Glutamatergic neuron (in vitro differentiated cells): ENCODE data around the gene DRAM1. TPM values are rescaled to one million over a fixed set of nuclear protein-coding genes. Genes with fewer than 3 reads are reported as not detected.
"Not testable (repeated sequence)": the region's sequence is repeated elsewhere in the genome, so short reads cannot be mapped to it uniquely, and the experiment has no call there.

Experiments used
- DNase-seq: peaks from one replicate; pipeline ENCODE4 v3.0.0; 2022
- H3K27ac Mint-ChIP-seq: one replicate; pipeline ENCODE4 v1.8.0; 2020; ENCODE audit warnings: mild to moderate bottlenecking, mixed read lengths, inconsistent platforms; ENCODE audit not compliant: unreplicated experiment
- H3K27me3 Mint-ChIP-seq: one replicate; pipeline ENCODE4 v1.8.0; 2020; ENCODE audit warnings: mild to moderate bottlenecking, moderate library complexity, mixed read lengths, inconsistent platforms; ENCODE audit not compliant: unreplicated experiment
- H3K36me3 Mint-ChIP-seq: one replicate; pipeline ENCODE4 v1.8.0; 2020; ENCODE audit warnings: mild to moderate bottlenecking, mixed read lengths, inconsistent platforms; ENCODE audit not compliant: unreplicated experiment
- H3K4me1 Mint-ChIP-seq: one replicate; pipeline ENCODE4 v1.8.0; 2020; ENCODE audit warnings: mild to moderate bottlenecking, low read depth, mixed read lengths, inconsistent platforms; ENCODE audit not compliant: unreplicated experiment
- H3K4me3 Mint-ChIP-seq: one replicate; pipeline ENCODE4 v1.8.0; 2020; ENCODE audit warnings: mild to moderate bottlenecking, mixed read lengths, inconsistent platforms; ENCODE audit not compliant: unreplicated experiment
- H3K9me3 Mint-ChIP-seq: one replicate; pipeline ENCODE4 v1.8.0; 2020; ENCODE audit warnings: mild to moderate bottlenecking, moderate library complexity, mixed read lengths, inconsistent platforms; ENCODE audit not compliant: unreplicated experiment
- total RNA-seq: library from RNA; stranded (reverse); fragmentation: NEBNext Ultra II Directional; extraction: Animal tissue kit (Norgen Biotek cat#: 25700); gene quantifications from one replicate; pipeline ENCODE4 v1.2.1, GENCODE V29; 2021; ENCODE audit not compliant: unreplicated experiment
- TF ChIP-seq, protein P1 (sequence below): fragments of 200-600 bp; sonication (generic); IDR thresholded peaks from one replicate; pipeline ENCODE4 v1.5.0; 2021; ENCODE audit not compliant: partially characterized antibody, unreplicated experiment

DRAM1 gene
- total RNA-seq, 1 donor from 2014 or later: 0.83 TPM

DNA sequence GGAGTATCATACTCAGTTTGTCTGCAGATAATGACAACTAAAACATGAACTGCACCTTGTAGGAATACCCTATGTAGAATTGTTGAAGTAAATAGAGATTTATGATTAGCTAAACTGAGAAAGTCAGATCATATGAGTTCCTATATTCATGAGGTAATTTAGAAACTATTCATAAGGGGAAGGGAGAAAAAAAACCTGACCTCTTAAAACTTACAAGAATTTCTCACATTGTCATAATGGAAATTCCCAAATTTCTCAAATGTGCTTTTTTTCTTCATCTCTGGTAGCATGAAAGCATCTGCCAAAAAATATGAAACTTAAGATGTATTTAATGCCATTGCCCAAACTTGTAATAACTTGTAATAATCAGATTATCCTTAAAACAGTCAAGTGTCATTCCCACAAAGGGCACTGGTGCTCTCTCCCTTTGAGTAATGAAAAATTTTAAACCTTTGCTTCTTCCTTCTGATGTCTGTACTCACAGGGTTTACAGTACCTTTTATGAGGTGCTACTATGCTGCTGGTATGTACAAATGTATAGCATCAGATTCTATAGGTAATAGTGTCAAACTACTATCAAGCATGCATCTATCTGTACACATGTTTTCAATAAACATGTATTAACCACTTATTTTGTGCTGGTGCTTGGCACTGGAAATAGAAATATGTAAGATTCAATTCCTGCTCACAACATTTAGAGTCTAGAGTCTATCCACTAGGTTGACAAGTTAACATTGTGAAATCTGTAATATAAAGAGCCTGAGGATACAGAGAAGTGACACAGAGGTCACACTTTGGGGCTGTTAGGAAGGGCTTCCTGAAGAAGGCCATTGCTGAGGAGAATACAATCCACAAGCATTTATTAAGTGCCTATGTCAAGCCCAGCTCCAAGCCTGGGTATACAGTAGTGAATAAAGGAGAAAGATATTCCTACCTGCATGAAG, 17.4 kb upstream of the DRAM1 start:
- H3K4me1 Mint-ChIP-seq: peaks cover 1% of the 10 kb centered on the region
- H3K27ac Mint-ChIP-seq: no peak overlapping the region
- no peaks in the 10 kb centered on the region for H3K36me3 Mint-ChIP-seq
- TF ChIP-seq, protein P1, sequence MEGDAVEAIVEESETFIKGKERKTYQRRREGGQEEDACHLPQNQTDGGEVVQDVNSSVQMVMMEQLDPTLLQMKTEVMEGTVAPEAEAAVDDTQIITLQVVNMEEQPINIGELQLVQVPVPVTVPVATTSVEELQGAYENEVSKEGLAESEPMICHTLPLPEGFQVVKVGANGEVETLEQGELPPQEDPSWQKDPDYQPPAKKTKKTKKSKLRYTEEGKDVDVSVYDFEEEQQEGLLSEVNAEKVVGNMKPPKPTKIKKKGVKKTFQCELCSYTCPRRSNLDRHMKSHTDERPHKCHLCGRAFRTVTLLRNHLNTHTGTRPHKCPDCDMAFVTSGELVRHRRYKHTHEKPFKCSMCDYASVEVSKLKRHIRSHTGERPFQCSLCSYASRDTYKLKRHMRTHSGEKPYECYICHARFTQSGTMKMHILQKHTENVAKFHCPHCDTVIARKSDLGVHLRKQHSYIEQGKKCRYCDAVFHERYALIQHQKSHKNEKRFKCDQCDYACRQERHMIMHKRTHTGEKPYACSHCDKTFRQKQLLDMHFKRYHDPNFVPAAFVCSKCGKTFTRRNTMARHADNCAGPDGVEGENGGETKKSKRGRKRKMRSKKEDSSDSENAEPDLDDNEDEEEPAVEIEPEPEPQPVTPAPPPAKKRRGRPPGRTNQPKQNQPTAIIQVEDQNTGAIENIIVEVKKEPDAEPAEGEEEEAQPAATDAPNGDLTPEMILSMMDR: no peak
- DNase-seq: no peak
- peaks cover 4% of the 10 kb centered on the region for H3K27me3 Mint-ChIP-seq
- no peaks in the 10 kb centered on the region for H3K9me3 Mint-ChIP-seq
- H3K4me3 Mint-ChIP-seq: no peak overlapping the region

DNA sequence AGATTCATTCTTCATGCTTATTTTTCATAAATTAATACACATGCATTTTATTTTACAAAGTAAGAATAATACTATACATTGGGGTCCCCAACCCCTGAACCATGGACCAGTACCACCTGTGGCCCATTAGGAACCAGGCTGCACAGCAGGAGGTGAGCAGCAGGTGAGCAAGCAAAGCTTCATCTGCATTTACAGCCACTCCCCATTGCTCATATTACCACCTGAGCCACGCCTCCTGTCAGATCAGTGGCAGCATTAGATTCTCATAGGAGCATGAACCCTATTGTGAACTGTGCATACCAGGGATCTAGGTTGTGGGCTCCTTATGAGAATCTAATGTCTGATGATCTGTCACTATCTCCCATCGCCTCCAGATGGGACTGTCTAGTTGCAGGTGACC, 15.7 kb upstream of the DRAM1 start:
- H3K4me3 Mint-ChIP-seq, H3K27me3 Mint-ChIP-seq, H3K9me3 Mint-ChIP-seq, H3K36me3 Mint-ChIP-seq, DNase-seq, H3K27ac Mint-ChIP-seq, H3K4me1 Mint-ChIP-seq: not testable (repeated sequence)

DNA sequence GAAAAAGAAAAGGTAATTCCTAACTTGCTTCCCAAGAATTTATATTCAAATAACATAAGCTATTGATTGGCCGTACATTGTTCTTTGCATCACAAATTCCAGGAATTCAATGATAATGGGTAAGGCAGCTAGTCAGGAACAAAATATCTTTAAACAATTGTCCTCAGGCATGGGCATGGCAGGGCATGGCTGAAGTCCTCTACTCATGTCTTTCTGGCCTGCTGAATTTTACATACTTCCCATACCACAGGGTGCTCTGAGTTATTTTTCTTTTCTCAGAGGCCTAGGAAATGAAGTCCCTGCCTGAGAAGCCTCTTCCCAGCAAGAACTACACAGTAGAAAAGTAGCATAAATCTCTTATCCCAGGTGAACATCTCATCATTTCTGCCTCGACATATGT, 15.1 kb upstream of the DRAM1 start:
- H3K9me3 Mint-ChIP-seq: no peaks in the 10 kb centered on the region
- H3K4me1 Mint-ChIP-seq: no peaks in the 10 kb centered on the region
- H3K27me3 Mint-ChIP-seq: peaks cover 4% of the 10 kb centered on the region
- TF ChIP-seq, protein P1: no peak
- no peak overlapping the region for H3K4me3 Mint-ChIP-seq
- no peaks in the 10 kb centered on the region for H3K36me3 Mint-ChIP-seq
- no peak overlapping the region for H3K27ac Mint-ChIP-seq
- no peak for DNase-seq

DNA sequence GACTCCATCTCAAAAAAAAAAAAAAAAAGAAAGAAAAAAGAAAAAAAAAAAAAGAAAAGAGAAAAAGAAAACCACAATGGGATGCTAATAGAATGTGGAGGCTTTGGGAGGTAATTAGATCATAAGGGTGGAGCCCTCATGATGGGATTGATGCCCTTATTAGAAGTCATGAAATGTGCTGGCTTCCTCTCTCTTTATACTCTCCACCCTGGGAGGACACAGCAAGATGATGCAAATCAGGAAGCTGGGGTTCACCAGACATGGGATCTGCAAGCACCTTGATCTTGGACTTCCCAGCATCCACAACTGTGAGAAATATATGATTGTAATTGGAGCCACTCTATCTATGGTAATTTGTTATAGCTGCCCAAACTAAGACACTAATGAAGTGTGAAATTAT, 13.4 kb upstream of the DRAM1 start:
- TF ChIP-seq, protein P1: no peak
- peaks cover 4% of the 10 kb centered on the region for H3K27me3 Mint-ChIP-seq
- no peaks in the 10 kb centered on the region for H3K4me1 Mint-ChIP-seq
- H3K27ac Mint-ChIP-seq: no peak overlapping the region
- no peaks in the 10 kb centered on the region for H3K9me3 Mint-ChIP-seq
- no peak for DNase-seq
- no peaks in the 10 kb centered on the region for H3K36me3 Mint-ChIP-seq
- no peak overlapping the region for H3K4me3 Mint-ChIP-seq

DNA sequence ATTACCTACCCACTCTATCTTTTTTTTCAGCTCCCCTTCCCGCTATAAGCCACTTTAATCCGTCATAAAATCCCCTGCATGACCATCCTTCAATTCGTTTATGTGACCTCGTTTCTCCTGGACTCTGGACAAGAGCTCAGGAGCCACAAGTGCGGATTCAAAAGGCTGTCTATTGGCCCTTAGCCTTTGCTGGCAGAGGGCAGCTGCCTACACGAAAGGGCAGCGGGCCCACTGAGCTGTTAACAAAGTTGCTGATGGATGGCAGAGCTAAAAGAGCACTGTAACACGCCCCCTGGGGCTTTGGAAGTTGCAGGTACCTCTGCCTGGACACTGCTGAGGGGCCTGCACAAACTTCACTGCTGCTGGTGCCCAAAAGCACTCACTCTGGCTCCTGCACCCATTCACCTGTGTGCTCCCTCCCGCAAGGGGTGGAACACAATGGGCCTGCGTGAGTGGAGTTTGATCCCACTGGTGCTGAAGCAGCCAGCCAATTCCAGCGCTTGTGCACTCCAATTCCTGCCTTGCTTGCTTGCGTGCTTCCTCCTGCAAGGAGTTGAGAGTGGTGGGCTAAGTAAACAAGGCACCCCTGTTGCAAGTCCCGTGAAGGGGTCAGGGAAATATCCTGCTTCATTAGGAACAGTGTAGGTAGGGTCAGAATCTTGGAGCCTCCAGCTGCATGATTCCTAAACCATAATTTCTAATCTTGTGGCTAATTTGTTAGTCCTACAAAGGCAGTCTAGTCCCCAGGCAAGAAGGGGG, 10.6 kb upstream of the DRAM1 start:
- Mint-ChIP-seq H3K27ac (no peak overlapping the region), H3K4me3 (no peak overlapping the region), H3K36me3 (no peaks in the 10 kb centered on the region), H3K4me1 (no peaks in the 10 kb centered on the region), H3K27me3 (peaks cover 4% of the 10 kb centered on the region), H3K9me3 (no peaks in the 10 kb centered on the region)
- no peak for DNase-seq
- TF ChIP-seq, protein P1: no peak

DNA sequence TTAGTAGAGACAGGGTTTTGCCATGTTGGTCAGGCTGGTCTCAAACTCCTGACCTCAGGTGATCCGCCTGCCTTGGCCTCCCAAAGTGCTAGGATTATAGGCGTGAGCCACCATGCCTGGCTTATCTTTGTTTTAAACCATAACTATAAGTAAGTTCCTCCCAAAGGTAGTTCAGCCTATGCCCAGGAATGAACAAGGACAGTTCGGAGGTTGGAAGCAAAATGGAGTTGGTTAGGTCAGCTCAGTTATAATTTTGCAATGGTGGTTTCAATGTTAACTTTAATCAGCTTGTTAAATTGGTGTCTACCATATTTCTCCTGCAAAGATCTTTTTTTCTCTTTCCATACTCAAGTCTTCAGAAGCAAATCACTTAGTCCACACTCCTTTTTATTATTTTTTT, 9.8 kb upstream of the DRAM1 start:
- not testable (repeated sequence) for DNase-seq, H3K27ac Mint-ChIP-seq, H3K4me1 Mint-ChIP-seq, H3K9me3 Mint-ChIP-seq, H3K36me3 Mint-ChIP-seq, H3K27me3 Mint-ChIP-seq, H3K4me3 Mint-ChIP-seq
